Anterior cingulate cortex (tissue), 58 donors: Measurements from ENCODE around the gene CYB561.

Experiments used
- DNase-seq, 58 donors: peaks; one replicate each; lab custom pipeline; 2025; lab: John Stamatoyannopoulos, UW

CYB561 gene

GRCh38 chr17:63436523-63437110 lies 9.5 kb downstream of the CYB561 start:
- peak in 28 of 58 donors; percentile 8 to 62 (median 31) for DNase-seq

DNA sequence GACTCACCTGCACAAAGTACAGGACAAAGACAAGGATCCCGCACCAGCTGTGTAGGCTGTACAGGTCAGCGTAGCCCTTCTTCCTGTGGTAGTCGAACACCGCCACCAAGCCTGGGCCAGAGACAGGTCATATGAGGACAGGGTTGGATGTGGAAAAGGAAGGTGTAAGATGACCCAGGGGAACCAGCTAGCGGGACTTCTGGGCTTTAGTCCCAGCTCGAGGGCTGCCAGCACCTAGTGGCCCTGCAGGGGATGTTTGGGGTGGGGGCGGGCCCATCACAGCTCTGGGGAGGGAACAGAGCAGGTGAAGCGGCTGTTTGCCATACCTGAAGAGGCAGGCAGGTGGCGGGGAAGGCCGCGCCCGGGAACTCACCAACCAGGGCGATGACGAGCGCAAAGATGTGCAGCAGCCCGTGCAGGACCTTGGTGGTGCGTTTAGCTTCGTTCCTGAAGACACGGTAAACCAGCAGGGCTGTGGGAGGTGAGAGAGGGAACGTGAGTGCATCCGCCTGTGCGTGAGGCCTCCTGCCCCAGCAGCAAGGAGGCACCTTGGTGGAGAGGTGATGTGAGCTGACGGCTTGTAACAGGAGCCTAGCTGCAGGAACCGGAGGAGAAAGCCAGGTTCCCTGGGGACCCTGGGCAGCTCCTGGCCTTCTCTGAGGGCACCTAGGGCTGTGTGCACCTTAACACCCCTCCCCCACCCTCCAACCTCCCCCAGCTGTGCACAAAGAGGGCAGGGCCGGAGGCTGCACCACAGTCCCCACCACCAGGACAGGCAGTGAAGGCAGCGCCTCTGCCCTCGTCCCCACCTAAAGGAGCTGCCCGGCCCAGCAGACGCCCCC lies 10.2 kb downstream of the CYB561 start:
- peak in 1 of 58 donors; percentile 38 for DNase-seq

DNA sequence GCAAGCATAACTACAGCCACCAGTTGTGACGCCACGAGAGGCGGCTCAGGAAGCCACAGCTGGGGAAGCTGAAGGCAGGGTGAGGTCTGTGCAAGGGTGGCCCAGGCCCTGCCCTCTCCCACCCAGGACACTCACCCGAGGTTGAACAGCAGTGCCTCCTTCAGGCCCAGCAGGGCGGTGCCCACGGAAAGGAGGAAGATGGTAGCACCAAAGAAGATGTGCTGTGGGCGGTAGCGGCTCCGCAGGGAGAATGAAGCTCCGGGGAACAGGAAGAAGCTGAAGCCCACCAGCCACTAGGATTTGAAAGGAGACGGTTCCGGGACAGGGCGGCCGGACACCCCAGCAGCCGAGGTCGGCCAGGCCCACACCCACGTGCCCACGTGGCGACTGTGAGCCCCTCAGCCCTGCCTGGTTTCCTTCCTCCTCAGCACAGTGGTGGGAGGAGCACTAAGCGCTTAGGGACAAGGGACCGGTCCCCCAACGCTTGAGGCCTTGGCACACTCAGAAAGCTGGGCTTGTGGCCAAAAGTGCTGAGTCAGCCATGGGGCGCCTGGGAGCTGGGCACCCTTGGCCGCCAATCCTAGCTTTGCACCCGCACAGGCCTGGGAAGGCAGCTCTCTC lies 11.0 kb downstream of the CYB561 start:
- DNase-seq = peak in 51 of 58 donors; percentile 12 to 88 (median 53)

- DNase-seq = peak in 12 of 58 donors; percentile 18 to 62 (median 34)
Measured at GRCh38 chr17:63433746-63434591, 12.1 kb downstream of the CYB561 start.

DNA sequence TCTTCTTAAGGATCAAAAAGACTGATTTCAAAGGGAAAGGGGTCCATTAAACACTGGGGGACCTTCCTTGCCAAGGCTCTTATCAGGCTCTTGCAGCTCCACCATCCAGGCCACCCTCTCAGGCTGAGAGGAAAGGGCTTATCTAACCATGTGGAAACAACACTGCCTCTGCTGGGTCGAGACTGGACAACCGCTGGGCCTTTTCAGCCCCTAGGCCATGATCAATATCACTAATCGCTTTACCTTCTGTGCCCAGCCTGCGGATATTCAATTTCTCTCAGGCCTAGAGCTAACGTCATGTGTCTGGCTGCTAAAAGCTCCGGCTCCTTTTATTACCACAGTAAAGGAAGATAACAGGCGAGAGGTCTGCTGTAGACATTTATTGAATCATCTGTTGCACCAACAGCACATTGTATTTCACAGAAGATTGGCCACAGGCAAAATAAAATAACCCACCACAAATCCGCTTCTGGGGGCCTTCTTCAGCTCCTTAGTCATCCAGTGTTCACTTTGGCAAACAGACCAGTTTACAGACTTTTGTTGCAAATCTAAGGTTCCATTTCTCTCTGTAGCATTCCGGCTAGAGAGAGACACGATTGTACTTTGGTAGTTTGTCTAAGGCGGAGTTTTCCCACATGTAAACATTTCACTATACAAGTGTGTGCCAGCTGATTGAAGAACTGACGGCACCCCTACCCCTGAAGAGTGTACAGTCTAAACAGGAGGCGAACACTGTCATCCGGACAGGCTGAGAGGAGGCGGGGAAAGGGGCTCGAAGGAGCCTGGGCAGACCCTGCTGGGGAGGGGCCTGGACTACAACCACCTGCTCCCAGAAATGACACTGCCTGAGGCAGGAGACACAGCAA lies 13.9 kb downstream of the CYB561 start:
- DNase-seq = no peak

DNA sequence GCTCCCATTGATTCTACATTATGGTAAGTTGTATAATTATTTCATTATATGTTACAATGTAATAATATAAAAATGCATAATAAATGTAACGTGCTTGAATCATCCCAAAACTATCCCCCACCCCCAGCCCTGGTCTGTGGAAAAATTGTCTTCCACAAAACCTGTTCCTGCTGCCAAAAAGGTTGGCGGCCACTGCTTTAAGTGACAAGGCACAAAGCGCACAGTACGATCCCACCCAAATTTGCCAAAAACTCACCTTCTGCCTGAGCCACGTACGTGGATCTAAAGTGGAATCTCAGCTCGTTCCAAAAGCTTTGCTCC lies 14.5 kb downstream of the CYB561 start:
- no peak for DNase-seq

- DNase-seq = no peak
Measured at GRCh38 chr17:63430223-63430622, 15.9 kb downstream of the CYB561 start.

- DNase-seq = no peak
Measured at GRCh38 chr17:63429766-63430165, 16.3 kb downstream of the CYB561 start.

- no peak for DNase-seq
Measured at GRCh38 chr17:63426917-63427308, 19.2 kb downstream of the CYB561 start.

DNA sequence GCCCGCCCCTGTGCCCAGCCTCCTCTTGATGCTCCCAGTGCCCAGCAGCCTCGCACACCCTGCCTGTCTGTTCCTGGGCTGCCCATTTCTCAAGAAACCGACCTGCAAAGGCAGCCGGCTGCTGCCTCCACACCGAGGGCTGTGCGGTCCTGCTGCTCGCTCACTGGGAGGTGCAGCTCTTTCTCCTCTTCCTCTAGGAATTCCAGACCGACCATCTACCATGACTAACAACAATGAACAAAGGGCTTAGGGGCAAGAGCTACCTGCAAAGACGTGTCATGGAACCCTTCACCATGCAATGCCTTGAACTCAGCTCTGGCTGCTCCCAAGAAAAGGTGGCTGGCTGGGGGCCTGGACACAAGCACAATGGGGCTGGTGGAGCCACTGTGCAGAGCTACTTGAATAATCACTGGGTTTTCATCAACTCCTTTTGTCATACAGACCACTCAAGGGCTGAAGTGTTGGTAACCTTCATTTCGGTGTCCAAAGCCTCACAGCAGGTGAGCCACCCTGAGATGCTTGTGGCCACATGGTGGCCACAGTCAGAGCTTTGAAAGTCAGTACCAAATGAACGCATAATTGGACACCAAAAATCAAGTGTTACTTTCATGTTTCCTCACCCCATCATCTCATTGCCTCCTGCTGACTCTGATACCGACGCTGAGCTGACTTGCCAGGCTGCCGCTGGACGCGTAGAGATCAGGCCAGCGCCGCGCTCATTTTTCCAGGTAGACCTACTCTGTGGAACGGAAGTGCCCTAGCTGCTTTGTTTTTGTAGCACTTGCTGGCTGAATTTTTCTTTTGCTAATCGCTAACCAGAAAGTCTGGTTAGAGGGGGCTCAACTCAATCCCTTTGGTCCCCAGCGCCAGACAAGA lies 19.8 kb downstream of the CYB561 start:
- no peak for DNase-seq

- DNase-seq = peak in 52 of 58 donors; percentile 12 to 82 (median 55)
Measured at GRCh38 chr17:63425483-63425882, 20.6 kb downstream of the CYB561 start.

DNA sequence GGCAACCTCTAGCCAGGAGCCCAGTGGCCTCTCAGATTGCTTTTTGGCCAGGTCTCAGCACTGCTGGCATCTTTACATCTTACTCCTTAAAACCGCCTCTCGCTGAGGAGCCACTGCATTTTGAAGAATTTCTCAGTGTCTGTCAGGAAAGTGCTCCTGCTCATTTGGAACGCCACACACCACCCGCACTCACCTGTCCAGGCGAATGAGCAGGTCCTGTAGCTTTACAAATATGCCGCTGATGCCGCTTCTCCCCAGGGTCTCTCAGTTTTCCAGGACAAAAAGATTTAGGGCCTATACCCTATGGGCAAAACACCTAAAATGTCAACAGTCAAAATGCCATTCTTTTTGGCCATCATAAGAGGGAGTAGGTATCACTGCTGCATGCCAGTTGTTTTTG lies 22.1 kb downstream of the CYB561 start:
- DNase-seq = no peak

- DNase-seq = peak in 1 of 58 donors; percentile 14
Measured at GRCh38 chr17:63423251-63423950, 22.7 kb downstream of the CYB561 start.

DNA sequence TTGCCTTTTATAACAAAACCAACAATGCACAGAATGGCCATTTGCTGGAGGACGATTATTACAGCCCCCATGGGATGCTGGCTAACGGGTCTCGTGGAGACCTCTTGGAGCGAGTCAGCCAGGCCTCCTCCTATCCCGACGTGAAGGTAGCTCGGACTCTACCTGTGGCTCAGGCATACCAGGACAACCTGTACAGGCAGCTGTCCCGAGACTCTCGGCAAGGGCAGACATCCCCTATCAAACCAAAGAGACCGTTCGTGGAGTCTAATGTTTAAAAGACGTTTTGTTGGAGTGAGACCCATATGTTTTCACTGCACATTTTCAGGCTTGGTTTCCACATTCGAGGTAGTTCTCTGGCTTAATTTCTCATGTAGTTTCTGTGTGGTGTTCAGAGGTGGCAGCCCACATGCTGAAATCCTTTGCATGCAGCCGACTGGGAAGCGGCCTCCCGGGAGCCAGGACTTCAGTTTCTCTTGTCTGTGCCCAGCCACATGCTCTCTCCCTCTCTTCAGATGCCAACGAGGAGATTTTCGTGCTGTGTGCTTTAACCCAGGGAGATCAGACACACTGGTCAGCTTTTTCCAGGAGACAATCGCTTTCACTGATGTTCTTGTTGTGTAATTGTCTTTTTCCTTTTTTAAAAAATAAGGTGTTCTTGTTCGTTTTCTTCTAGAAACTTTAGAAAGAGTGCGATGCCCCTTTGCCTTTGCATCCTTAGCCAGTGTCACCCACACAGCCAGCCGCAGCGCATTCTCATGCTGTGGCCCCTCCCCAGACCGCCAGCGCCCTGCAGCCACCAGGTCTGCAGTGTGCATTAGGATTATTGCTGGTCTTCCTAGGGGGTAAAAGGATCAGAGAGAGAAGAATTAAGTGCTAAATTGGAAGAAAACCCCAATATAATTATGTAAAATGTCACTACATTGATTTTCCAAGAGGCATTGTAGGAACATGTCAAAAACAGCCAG lies 24.1 kb downstream of the CYB561 start:
- no peak for DNase-seq

- DNase-seq = no peak
Measured at GRCh38 chr17:63420868-63421680, 25.0 kb downstream of the CYB561 start.
